Naive B cell (primary cell): ENCODE measurements around the gene USP34. TPM values are rescaled to one million over a fixed set of nuclear protein-coding genes. Genes with fewer than 3 reads are reported as not detected.

Experiments used
- ATAC-seq, 2 donors: fragments of 150-1000 bp; cut with Tn5 transposase; 2 replicates each; pipeline ENCODE4 v1.10.0; 2021; ENCODE audit warnings: low read depth in 2 of 2, mild to moderate bottlenecking in 2 of 2, moderate library complexity in 2 of 2
- DNase-seq: peaks from one replicate; pipeline ENCODE4 v3.0.0; 2022
- H3K27ac Mint-ChIP-seq, 6 donors: one replicate each; pipeline ENCODE4 v1.8.0; 2020 to 2022; ENCODE audit warnings: mild to moderate bottlenecking in 6 of 6, mixed read lengths in 6 of 6, moderate library complexity in 5 of 6, inconsistent platforms in 2 of 6
- H3K27me3 Mint-ChIP-seq, 3 donors: one replicate each; pipeline ENCODE4 v1.8.0; 2021 to 2022; ENCODE audit warnings: mixed read lengths in 3 of 3, mild to moderate bottlenecking in 1 of 3
- H3K36me3 Mint-ChIP-seq, 2 donors: one replicate each; pipeline ENCODE4 v1.8.0; 2020 to 2022; ENCODE audit warnings: mixed read lengths in 2 of 2, inconsistent platforms in 1 of 2, mild to moderate bottlenecking in 1 of 2
- H3K4me1 Mint-ChIP-seq, 3 donors: one replicate each; pipeline ENCODE4 v1.8.0; 2020 to 2022; ENCODE audit warnings: mixed read lengths in 3 of 3, inconsistent platforms in 1 of 3, mild to moderate bottlenecking in 1 of 3, moderate library complexity in 1 of 3
- H3K4me3 Mint-ChIP-seq, 8 donors: one replicate each; pipeline ENCODE4 v1.8.0; 2020 to 2022; ENCODE audit warnings: mild to moderate bottlenecking in 8 of 8, mixed read lengths in 8 of 8, moderate library complexity in 8 of 8, inconsistent platforms in 2 of 8
- H3K9me3 Mint-ChIP-seq, 7 donors: one replicate each; pipeline ENCODE4 v1.8.0; 2020 to 2022; ENCODE audit warnings: mixed read lengths in 7 of 7, mild to moderate bottlenecking in 5 of 7, inconsistent platforms in 2 of 7, moderate library complexity in 1 of 7
- polyA plus RNA-seq, 6 donors: library from polyadenylated mRNA; unstranded; fragments of 300-500 nt; fragmentation: Illumina TruSeq; gene quantifications; one replicate each; pipeline ENCODE4 v1.2.3, GENCODE V29; 2021; ENCODE audit warnings: low read depth in 6 of 6

The USP34 gene
- polyA plus RNA-seq, 6 donors from 2014 or later = 16.1 to 26.9 (median 21.4) TPM

DNA sequence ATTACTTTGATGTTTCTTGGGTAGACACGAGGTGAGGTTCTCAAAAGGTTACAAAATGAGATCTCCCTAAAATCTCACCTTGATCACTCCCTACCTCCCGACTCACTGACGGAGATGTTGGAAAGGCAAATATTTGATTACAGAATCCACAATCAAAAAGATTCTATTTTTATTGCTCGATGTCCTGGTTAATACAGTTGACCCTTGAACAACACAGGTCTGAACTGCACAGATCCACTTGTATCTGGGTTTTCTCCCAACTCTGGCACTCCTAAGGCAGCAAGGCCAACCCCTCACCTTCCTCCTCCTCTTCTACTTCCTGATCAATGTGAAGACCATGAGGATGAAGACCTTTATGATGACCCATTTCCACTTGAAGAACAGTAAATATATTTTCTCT, 183.6 kb downstream of the USP34 start:
- peak overlapping the region in 1 of 6 donors; percentile 69 for H3K27ac Mint-ChIP-seq
- DNase-seq = no peak
- no peak overlapping the region for H3K4me3 Mint-ChIP-seq
- no peaks in the 10 kb centered on the region for H3K27me3 Mint-ChIP-seq
- peaks cover 31 to 33% of the 10 kb centered on the region in 2 donors for H3K36me3 Mint-ChIP-seq
- ATAC-seq = no peak
- no peaks in the 10 kb centered on the region for H3K9me3 Mint-ChIP-seq
- H3K4me1 Mint-ChIP-seq = no peaks in the 10 kb centered on the region

DNA sequence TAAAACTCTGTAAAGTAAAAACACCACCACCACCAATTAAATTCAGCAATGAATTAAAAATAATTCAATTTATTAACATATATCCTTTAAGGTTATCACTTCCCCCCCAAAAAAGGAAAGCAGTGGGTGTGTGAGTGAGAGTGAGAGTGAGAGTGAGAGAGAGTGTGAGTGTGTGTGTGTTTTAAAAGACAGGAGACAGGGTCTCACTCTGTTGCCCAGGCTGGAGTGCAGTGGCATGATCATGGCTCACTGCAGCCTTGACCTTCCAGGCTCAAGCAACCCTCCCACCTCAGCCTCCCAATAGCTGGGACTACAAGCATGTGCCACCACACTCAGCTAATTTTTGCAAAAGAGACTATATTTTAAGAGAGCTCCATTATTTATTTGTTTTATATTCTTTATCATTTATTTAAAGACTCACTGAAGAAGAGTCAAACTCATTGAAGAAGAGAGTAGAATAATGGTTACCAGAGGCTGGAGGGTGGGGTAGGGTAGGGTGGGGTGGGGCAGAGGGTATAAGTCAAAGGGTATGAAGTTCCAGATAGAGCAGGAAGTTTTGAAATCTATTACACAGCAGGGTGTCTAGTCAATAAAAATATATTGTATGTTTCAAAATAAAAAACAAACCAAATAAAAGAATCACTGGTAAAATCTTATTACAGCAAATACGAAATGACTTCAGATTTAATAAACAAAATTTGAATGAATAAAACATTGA, 187.3 kb downstream of the USP34 start:
- H3K27me3 Mint-ChIP-seq = no peaks in the 10 kb centered on the region
- H3K4me3 Mint-ChIP-seq = no peak overlapping the region
- ATAC-seq (no peak), DNase-seq (no peak)
- peaks cover 16 to 27% of the 10 kb centered on the region in 2 donors for H3K36me3 Mint-ChIP-seq
- H3K4me1 Mint-ChIP-seq = no peaks in the 10 kb centered on the region
- H3K27ac Mint-ChIP-seq = peak overlapping the region in 1 of 6 donors; percentile 69
- no peaks in the 10 kb centered on the region for H3K9me3 Mint-ChIP-seq

DNA sequence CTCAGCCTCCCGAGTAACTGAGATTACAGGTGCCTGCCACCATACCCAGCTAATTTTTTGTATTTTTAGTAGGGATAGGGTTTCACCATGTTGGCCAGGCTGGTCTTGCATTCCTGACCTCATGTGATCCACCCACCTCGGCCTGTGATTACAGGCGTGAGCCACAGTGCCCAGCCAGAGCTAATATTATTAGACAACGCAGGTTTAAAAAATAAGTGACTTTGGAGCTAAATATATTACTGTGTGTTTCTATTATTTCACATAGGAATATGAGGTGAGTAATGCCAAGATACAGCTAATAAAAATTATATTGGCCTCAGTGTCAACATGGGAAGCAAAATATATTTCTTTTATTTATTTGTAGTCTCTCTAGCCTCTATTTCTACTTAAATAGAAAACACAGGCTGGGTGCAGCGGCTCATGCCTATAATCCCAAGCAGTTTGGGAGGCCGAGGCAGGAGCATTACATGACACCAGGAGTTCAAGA, 188.7 kb downstream of the USP34 start:
- H3K27me3 Mint-ChIP-seq = no peaks in the 10 kb centered on the region
- peaks cover 2 to 26% of the 10 kb centered on the region in 2 donors for H3K36me3 Mint-ChIP-seq
- ATAC-seq (no peak), DNase-seq (no peak)
- H3K4me3 Mint-ChIP-seq = no peak overlapping the region
- no peak overlapping the region for H3K27ac Mint-ChIP-seq
- H3K9me3 Mint-ChIP-seq = no peaks in the 10 kb centered on the region
- no peaks in the 10 kb centered on the region for H3K4me1 Mint-ChIP-seq

DNA sequence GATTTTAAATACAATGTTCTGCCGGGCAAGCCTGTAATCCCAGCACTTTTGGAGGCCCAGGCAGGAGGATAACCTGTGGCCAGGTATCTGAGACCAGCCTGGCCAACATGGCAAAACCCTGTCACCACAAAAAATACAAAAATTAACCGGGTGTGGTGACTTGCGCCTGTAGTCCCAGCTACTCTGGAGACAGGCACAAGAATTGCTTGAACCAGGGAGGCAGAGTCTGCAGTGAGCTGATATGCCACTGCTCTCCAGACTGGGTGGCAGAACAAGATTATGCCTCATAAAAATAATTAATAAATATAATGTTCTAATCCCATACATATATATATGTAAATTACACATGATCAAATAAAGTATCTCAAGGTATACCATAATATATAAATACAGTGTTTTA, 189.6 kb downstream of the USP34 start:
- H3K4me1 Mint-ChIP-seq = no peaks in the 10 kb centered on the region
- ATAC-seq = no peak
- no peak for DNase-seq
- no peaks in the 10 kb centered on the region for H3K9me3 Mint-ChIP-seq
- H3K27ac Mint-ChIP-seq = no peak overlapping the region
- peaks cover 0 to 27% of the 10 kb centered on the region in 2 donors for H3K36me3 Mint-ChIP-seq
- no peaks in the 10 kb centered on the region for H3K27me3 Mint-ChIP-seq
- H3K4me3 Mint-ChIP-seq = no peak overlapping the region

DNA sequence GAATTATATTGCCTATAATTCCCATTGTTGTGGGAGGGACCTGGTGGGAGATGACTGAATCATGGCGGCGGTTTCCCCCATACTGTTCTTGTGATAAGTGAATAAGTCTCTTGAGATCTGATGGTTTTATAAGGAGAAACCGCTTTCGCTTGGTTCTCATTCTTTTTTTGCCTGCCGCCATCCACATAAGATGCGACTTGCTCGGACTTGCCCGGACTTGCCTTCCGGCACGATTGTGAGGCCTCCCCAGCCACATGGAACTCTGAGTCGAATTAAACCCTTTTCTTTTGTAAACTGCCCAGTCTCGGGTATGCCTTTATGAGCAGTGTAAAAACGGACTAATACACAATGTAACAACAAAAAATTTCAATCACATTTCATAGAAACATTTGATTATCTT, 193.1 kb downstream of the USP34 start:
- Mint-ChIP-seq H3K4me1 (peaks cover 0 to under 1% (median 0%) of the 10 kb centered on the region in 3 donors), H3K27me3 (no peaks in the 10 kb centered on the region), H3K4me3 (no peak overlapping the region), H3K27ac (no peak overlapping the region), H3K9me3 (no peaks in the 10 kb centered on the region), H3K36me3 (peaks cover under 1 to 30% of the 10 kb centered on the region in 2 donors)
- DNase-seq (no peak), ATAC-seq (no peak)

DNA sequence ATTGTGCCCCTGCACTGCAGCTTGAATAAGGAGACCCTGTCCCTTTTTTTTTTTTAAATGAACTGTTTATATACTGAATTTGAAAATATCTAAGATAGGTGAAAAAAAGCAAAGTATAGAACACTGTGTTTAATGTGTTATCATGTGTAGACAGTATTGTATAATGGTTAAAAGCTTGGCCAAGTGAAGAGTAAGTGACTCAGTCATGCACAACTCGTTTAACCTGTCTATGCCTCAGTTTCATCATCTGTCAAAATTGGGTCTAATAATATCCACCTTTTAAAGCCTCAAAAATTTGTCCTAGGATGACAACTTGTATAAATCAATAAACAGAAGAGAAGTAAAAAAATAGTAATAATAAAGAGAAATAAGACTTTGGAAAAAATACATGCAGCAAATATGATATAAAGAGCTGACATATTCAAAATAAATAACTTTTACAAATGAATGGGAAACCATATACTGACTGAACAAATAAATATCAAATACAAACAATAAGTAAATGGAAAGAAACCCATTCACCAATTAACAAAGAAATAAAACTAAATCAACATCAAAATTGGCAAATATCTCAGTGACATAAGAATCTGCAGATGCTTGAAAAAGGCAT, 195.2 kb downstream of the USP34 start:
- ATAC-seq (no peak), DNase-seq (no peak)
- Mint-ChIP-seq H3K4me3 (no peak overlapping the region), H3K36me3 (peaks cover 14 to 31% of the 10 kb centered on the region in 2 donors), H3K27ac (no peak overlapping the region), H3K9me3 (no peaks in the 10 kb centered on the region), H3K27me3 (no peaks in the 10 kb centered on the region), H3K4me1 (peaks cover 0 to 5% (median 0%) of the 10 kb centered on the region in 3 donors)

DNA sequence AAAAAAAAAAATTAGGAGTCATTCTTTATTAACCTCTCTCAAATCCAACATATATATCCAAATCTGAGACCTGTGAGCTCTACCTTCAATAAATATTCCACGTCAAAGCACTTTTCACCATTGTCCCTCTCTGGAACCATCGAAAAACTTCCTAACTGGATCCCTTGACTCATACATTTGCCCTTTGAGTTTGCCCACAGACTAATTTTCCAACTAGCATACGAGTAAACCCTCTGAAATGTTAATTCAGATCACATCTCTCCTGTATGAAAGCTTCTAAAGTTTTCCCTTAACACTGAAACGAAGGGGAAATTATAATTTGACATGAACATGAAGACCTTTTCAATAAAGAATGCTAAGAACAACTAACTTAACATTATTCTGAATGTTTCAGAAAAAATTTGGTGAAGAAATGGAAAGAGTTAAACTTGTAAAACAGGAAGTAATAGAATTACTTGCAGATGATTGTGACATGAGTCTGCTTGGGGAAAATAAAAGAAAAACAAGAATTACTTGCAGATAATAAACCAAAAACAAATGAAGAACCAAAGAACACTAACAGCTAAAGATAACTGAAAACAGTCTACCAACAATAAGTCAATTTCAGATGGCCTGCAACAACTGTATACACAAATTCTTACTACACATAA, 198.3 kb downstream of the USP34 start:
- Mint-ChIP-seq H3K9me3 (no peaks in the 10 kb centered on the region), H3K4me3 (no peak overlapping the region), H3K36me3 (peaks cover 14 to 24% of the 10 kb centered on the region in 2 donors), H3K27ac (peak overlapping the region in 1 of 6 donors; percentile 21), H3K27me3 (no peaks in the 10 kb centered on the region), H3K4me1 (peaks cover 0 to 5% (median 0%) of the 10 kb centered on the region in 3 donors)
- DNase-seq (no peak), ATAC-seq (no peak)

DNA sequence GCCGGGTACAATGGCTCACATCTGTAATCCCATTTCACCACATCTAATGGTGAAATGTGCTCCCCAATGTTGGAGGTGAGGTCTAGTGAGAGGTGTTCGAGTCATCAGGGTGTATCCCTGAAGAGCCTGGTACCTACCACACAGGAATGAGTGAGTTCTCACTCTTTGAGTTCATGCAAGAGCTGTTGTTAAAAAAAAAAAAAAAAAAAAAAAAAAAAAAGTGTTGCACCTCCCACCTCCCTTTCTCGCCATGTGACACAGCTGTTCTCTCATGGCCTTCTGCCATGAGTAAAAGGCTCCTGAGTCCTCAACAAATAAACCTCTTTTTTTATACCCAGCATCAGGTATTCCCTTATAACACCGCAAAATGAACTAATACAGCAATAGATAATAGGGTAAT, 202.6 kb downstream of the USP34 start:
- no peak for DNase-seq
- no peak for ATAC-seq
- no peak overlapping the region for H3K4me3 Mint-ChIP-seq
- peak overlapping the region in 1 of 6 donors; percentile 33 for H3K27ac Mint-ChIP-seq
- peaks cover 14 to 26% of the 10 kb centered on the region in 2 donors for H3K36me3 Mint-ChIP-seq
- no peaks in the 10 kb centered on the region for H3K27me3 Mint-ChIP-seq
- H3K9me3 Mint-ChIP-seq = no peaks in the 10 kb centered on the region
- peaks cover 0 to 5% (median 0%) of the 10 kb centered on the region in 3 donors for H3K4me1 Mint-ChIP-seq

DNA sequence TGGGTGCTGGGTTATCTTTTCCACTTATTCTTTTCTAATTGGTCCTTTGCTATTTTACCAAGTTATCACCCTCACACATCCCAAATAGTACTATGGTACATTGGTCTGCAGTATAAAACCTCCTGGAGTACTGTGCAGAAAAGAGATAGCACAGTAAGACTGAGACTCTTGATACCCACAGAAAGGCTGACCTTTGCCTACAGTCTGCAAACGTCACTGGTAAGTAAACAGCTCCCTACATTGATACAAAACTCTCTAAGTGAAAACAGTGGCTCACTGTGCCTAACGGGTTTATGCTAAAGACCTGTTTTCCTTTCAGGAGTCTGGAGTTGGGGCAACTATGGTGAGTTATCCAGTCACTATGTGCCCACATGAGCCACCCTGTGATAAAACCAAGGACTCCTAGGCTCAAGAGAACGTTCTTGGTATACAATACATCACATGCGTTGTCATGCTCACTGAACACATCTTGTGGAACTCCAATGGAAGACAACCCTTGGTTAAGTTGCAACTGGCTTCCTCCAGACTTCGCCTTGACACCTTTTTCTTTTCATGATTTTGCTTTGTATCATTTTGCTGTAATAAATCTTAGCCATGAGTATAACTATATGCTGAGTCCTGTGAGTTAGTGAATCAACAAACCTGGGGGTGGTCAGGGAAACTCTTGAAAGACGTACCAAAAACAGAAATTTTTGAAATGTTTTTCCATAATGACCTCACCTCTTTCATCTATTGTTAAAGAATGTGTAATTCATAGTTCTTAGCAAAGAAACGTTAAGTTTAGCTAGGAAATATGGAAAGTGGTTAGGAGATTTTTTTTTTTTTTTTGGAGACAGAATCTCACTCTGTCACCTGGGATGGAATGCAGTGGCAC, 204.0 kb downstream of the USP34 start:
- no peak for ATAC-seq
- DNase-seq = no peak
- H3K27me3 Mint-ChIP-seq = no peaks in the 10 kb centered on the region
- peaks cover 8 to 21% of the 10 kb centered on the region in 2 donors for H3K36me3 Mint-ChIP-seq
- H3K9me3 Mint-ChIP-seq = no peaks in the 10 kb centered on the region
- no peak overlapping the region for H3K4me3 Mint-ChIP-seq
- no peaks in the 10 kb centered on the region for H3K4me1 Mint-ChIP-seq
- H3K27ac Mint-ChIP-seq = peak overlapping the region in 2 of 6 donors; percentile 1 to 36

DNA sequence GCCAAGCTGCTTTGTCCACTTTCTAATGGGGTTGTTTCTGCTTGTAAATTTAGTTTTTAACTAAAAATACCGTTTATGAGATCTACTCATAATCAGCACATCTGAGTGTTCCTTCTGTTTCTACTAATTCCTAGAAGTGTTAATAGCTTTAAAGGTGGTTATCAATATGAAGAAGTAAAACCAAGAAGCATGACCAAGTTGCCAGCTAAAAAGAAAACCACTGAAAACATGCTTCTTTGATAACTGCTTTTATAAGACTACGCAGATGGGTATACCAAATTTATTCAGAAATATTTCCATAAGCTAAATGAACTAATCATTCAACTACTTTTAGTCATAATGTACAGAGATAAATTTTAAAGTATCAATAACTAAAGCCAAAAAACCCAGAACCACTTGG, 207.1 kb downstream of the USP34 start:
- Mint-ChIP-seq H3K27ac (peak overlapping the region in 1 of 6 donors; percentile 51), H3K4me3 (no peak overlapping the region), H3K9me3 (no peaks in the 10 kb centered on the region), H3K27me3 (no peaks in the 10 kb centered on the region), H3K36me3 (peaks cover 0 to 26% of the 10 kb centered on the region in 2 donors), H3K4me1 (no peaks in the 10 kb centered on the region)
- ATAC-seq (no peak), DNase-seq (no peak)

DNA sequence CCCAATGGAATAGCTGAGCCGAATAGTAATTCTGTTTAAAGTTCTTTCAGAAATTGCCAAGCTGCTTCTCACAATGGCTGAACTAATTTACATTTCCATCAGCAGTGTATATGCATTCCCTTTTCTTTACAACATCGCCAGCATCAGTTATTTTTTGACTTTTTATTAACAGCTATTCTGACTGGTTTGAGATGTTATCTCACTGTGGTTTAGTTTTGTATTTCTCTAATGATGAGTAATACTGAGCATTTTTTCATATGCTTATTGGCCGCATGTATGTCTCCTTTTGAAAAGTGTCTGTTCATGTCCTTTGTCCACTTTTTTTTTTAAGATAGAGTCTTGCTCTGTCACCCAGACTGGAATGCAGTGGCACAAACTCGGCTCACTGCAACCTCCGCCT, 208.2 kb downstream of the USP34 start:
- H3K4me1 Mint-ChIP-seq = no peaks in the 10 kb centered on the region
- H3K9me3 Mint-ChIP-seq = no peaks in the 10 kb centered on the region
- DNase-seq (no peak), ATAC-seq (no peak)
- peaks cover 9 to 28% of the 10 kb centered on the region in 2 donors for H3K36me3 Mint-ChIP-seq
- H3K4me3 Mint-ChIP-seq = no peak overlapping the region
- no peaks in the 10 kb centered on the region for H3K27me3 Mint-ChIP-seq
- H3K27ac Mint-ChIP-seq = peak overlapping the region in 1 of 6 donors; percentile 79

DNA sequence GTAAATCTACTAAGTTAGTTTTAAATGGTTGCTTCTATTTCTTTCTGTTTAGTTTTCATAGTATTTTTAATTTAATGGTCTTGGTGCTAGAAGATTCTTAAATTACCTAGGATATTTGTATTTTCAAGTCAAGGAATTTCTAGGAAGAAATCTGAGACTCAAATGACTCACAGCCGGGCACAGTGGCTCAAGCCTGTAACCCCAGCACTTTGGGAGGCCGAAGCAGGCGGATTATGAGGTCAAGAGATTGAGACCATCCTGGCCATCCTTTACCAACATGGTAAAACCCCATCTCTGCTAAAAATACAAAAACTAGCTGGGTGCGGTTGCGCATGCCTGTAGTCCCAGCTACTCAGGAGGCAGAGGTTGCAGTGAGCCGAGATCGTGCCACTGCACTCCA, 213.4 kb downstream of the USP34 start:
- H3K4me1 Mint-ChIP-seq = no peaks in the 10 kb centered on the region
- peaks cover 16 to 20% of the 10 kb centered on the region in 2 donors for H3K36me3 Mint-ChIP-seq
- H3K27ac Mint-ChIP-seq = peak overlapping the region in 2 of 6 donors; percentile 44 to 48
- no peak overlapping the region for H3K4me3 Mint-ChIP-seq
- no peak for DNase-seq
- no peaks in the 10 kb centered on the region for H3K9me3 Mint-ChIP-seq
- no peaks in the 10 kb centered on the region for H3K27me3 Mint-ChIP-seq
- no peak for ATAC-seq
